Measurements from ENCODE around the gene CCBE1.
"Not testable (repeated sequence)": the region's sequence is repeated elsewhere in the genome, so short reads cannot be mapped to it uniquely, and the experiment has no call there.

CCBE1 gene

DNA sequence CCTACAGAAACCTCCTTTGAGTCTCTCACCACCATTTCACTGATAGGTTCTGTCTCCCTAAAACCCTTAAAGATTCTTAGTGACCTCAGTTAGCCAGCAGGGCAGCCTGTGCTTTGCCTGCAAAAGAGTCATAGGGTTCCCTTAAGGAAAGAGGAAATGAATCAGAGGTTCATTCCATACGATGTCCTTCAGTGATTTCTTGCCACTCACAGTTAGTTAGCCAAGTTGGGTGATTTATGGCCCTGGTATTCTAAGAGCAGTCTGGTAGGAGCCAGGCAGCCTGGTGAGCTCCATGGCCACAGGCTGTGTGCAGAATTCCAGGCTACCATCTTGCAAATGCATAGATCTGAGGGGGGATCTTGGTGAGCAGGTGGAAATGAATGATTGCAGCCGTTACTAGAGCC, 18.7 kb upstream of the CCBE1 start:
- Histone ChIP-seq H3K4me3 (ENCODE audit: low read depth, low read length) (peak overlapping the region; percentile 1; the same call in 1 of the 2 replicates), H3K79me2 (ENCODE audit: control insufficient read depth, insufficient read depth, low read length, unreplicated experiment) (no peaks in the 10 kb centered on the region), H3K4me1 (ENCODE audit: control insufficient read depth, insufficient read depth, low read length, unreplicated experiment) (peaks cover 53% of the 10 kb centered on the region), H2AFZ (ENCODE audit: low read length, unreplicated experiment) (no peak overlapping the region), H3K27me3 (ENCODE audit: insufficient read depth, low read length) (no peaks in the 10 kb centered on the region), H3K36me3 (ENCODE audit: insufficient read depth, low read length) (no peaks in the 10 kb centered on the region), H3K27ac (ENCODE audit: low read depth, low read length) (peak overlapping the region; percentile 94)

- H3K4me1 ChIP-seq (ENCODE audit: control insufficient read depth, insufficient read depth, low read length, unreplicated experiment): peaks cover 53% of the 10 kb centered on the region
- no peaks in the 10 kb centered on the region for H3K27me3 ChIP-seq (ENCODE audit: insufficient read depth, low read length)
- H3K36me3 ChIP-seq (ENCODE audit: insufficient read depth, low read length): no peaks in the 10 kb centered on the region
- peak overlapping the region; percentile 1; the same call in 1 of the 2 replicates for H3K4me3 ChIP-seq (ENCODE audit: low read depth, low read length)
- peak overlapping the region; percentile 94 for H3K27ac ChIP-seq (ENCODE audit: low read depth, low read length)
- no peaks in the 10 kb centered on the region for H3K79me2 ChIP-seq (ENCODE audit: control insufficient read depth, insufficient read depth, low read length, unreplicated experiment)
- H2AFZ ChIP-seq (ENCODE audit: low read length, unreplicated experiment): no peak overlapping the region
Measured at GRCh38 chr18:59715445-59715844, 18.2 kb upstream of the CCBE1 start.

DNA sequence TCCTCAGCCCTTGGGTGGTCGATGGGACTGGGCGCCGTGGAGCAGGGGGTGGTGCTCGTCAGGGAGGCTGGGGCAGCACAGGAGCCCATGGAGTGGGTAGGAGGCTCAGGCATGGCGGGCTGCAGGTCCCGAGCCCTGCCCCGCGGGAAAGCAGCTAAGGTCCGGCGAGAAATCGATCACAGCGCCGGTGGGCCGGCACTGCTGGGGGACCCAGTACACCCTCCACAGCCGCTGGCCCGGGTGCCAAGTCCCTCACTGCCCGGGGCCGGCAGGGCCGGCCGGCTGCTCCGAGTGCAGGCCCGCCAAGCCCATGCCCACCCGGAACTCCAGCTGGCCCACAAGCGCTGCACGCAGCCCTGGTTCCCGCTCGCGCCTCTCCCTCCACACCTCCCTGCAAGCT, 16.9 kb upstream of the CCBE1 start:
- H3K79me2 ChIP-seq (ENCODE audit: control insufficient read depth, insufficient read depth, low read length, unreplicated experiment); H2AFZ ChIP-seq (ENCODE audit: low read length, unreplicated experiment); H3K4me3 ChIP-seq (ENCODE audit: low read depth, low read length); H3K27me3 ChIP-seq (ENCODE audit: insufficient read depth, low read length); H3K36me3 ChIP-seq (ENCODE audit: insufficient read depth, low read length); H3K27ac ChIP-seq (ENCODE audit: low read depth, low read length): not testable (repeated sequence)
- H3K4me1 ChIP-seq (ENCODE audit: control insufficient read depth, insufficient read depth, low read length, unreplicated experiment): peaks cover 41% of the 10 kb centered on the region

- Histone ChIP-seq H3K79me2 (ENCODE audit: control insufficient read depth, insufficient read depth, low read length, unreplicated experiment) (no peaks in the 10 kb centered on the region), H3K27me3 (ENCODE audit: insufficient read depth, low read length) (no peaks in the 10 kb centered on the region), H2AFZ (ENCODE audit: low read length, unreplicated experiment) (no peak overlapping the region), H3K27ac (ENCODE audit: low read depth, low read length) (no peak overlapping the region), H3K36me3 (ENCODE audit: insufficient read depth, low read length) (no peaks in the 10 kb centered on the region), H3K4me1 (ENCODE audit: control insufficient read depth, insufficient read depth, low read length, unreplicated experiment) (peaks cover 23% of the 10 kb centered on the region), H3K4me3 (ENCODE audit: low read depth, low read length) (no peak overlapping the region)
Measured at GRCh38 chr18:59712311-59712710, 15.1 kb upstream of the CCBE1 start.

DNA sequence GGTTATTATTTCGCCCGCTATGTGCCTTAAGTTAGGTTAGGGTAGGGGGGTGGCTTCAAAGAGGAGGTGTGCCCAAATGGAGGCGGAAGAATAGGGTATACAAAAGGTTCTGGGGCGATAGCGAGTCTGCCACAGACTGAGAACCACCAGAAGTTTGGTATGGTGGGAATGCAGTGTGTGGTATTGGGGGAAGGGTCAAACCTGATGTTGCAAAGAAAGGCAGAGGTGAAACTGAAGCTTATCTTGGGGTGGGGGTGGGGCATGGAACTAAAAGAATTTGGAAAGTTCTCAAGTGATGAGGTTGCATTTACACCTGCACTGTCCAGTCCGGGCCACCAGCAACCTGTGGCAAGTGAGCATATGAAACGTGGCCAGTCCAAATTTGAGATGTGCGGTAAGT, 11.8 kb upstream of the CCBE1 start:
- H3K4me1 ChIP-seq (ENCODE audit: control insufficient read depth, insufficient read depth, low read length, unreplicated experiment): peaks cover 20% of the 10 kb centered on the region
- no peak overlapping the region for H2AFZ ChIP-seq (ENCODE audit: low read length, unreplicated experiment)
- H3K27ac ChIP-seq (ENCODE audit: low read depth, low read length): no peak overlapping the region
- no peaks in the 10 kb centered on the region for H3K36me3 ChIP-seq (ENCODE audit: insufficient read depth, low read length)
- no peaks in the 10 kb centered on the region for H3K79me2 ChIP-seq (ENCODE audit: control insufficient read depth, insufficient read depth, low read length, unreplicated experiment)
- no peaks in the 10 kb centered on the region for H3K27me3 ChIP-seq (ENCODE audit: insufficient read depth, low read length)
- H3K4me3 ChIP-seq (ENCODE audit: low read depth, low read length): no peak overlapping the region

DNA sequence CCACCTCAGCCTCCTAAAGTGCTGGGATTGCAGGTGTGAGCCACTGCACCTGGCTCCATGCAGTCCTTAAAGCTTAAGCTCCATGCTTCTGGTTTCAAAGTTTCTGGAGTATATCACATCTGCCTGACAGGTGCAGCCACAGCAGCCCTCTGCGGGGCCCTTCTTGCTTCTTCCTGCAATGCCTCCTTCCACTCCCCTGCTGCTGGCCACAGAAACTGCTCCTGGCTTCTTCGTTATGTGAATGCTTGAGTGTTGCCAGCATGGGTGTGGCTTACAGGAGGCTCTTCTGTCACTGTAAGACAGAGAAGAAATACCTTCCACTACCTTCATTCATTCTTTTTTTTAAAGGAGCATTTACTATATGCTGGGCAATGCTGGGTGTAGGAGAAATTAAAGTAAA, 10.1 kb upstream of the CCBE1 start:
- H3K36me3 ChIP-seq (ENCODE audit: insufficient read depth, low read length): no peaks in the 10 kb centered on the region
- no peaks in the 10 kb centered on the region for H3K79me2 ChIP-seq (ENCODE audit: control insufficient read depth, insufficient read depth, low read length, unreplicated experiment)
- H3K27ac ChIP-seq (ENCODE audit: low read depth, low read length): no peak overlapping the region
- no peak overlapping the region for H2AFZ ChIP-seq (ENCODE audit: low read length, unreplicated experiment)
- no peaks in the 10 kb centered on the region for H3K27me3 ChIP-seq (ENCODE audit: insufficient read depth, low read length)
- peaks cover 20% of the 10 kb centered on the region for H3K4me1 ChIP-seq (ENCODE audit: control insufficient read depth, insufficient read depth, low read length, unreplicated experiment)
- no peak overlapping the region for H3K4me3 ChIP-seq (ENCODE audit: low read depth, low read length)

DNA sequence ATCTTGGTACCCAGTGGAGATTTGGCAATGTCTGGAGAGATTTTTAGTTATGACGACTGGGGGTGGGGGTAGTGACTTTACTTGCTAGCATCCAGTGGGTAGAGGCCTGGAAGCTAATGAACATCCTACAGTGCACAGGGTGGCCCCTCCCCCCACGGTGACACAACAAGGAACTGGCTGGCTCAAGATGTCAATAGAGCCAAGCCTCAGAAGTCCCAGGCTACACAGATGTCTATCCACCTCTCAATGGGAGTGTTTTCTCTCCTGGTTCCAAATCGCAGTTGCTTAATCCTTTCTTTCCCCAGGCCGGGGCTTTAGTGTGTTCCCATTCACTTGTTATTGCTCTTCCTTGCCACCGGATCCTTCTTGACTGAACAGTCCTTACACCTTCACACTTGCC, 9.3 kb upstream of the CCBE1 start:
- H3K4me1 ChIP-seq (ENCODE audit: control insufficient read depth, insufficient read depth, low read length, unreplicated experiment): peaks cover 24% of the 10 kb centered on the region
- H3K27me3 ChIP-seq (ENCODE audit: insufficient read depth, low read length): no peaks in the 10 kb centered on the region
- H3K36me3 ChIP-seq (ENCODE audit: insufficient read depth, low read length): no peaks in the 10 kb centered on the region
- H3K79me2 ChIP-seq (ENCODE audit: control insufficient read depth, insufficient read depth, low read length, unreplicated experiment): no peaks in the 10 kb centered on the region
- H3K27ac ChIP-seq (ENCODE audit: low read depth, low read length): no peak overlapping the region
- H3K4me3 ChIP-seq (ENCODE audit: low read depth, low read length): no peak overlapping the region
- no peak overlapping the region for H2AFZ ChIP-seq (ENCODE audit: low read length, unreplicated experiment)

DNA sequence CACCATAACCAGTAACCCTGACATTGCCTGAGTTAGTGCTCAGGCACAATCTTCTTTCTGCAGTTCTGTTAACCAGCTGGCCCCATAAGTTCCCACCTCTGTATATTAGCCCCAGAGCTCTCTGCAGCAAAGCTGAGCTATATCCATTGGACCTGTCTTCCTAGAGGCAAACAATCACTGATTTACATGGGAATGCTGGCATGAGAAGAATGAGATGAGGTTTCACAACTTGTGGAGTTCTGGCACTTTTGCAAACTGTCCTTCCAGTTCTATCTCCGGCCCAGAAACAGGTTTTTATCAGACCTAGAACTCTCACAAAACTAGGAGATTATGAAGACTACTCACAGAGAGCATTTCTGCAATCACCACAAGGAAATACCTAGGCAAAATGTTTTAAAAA, 7.9 kb upstream of the CCBE1 start:
- H3K79me2 ChIP-seq (ENCODE audit: control insufficient read depth, insufficient read depth, low read length, unreplicated experiment): no peaks in the 10 kb centered on the region
- no peak overlapping the region for H3K27ac ChIP-seq (ENCODE audit: low read depth, low read length)
- no peaks in the 10 kb centered on the region for H3K36me3 ChIP-seq (ENCODE audit: insufficient read depth, low read length)
- H3K4me3 ChIP-seq (ENCODE audit: low read depth, low read length): no peak overlapping the region
- H2AFZ ChIP-seq (ENCODE audit: low read length, unreplicated experiment): no peak overlapping the region
- peaks cover 37% of the 10 kb centered on the region for H3K4me1 ChIP-seq (ENCODE audit: control insufficient read depth, insufficient read depth, low read length, unreplicated experiment)
- no peaks in the 10 kb centered on the region for H3K27me3 ChIP-seq (ENCODE audit: insufficient read depth, low read length)

GRCh38 chr18:59704146-59704545, 6.9 kb upstream of the CCBE1 start:
- peak overlapping the region; percentile 27; the same call in 1 of the 2 replicates for H3K27ac ChIP-seq (ENCODE audit: low read depth, low read length)
- no peaks in the 10 kb centered on the region for H3K36me3 ChIP-seq (ENCODE audit: insufficient read depth, low read length)
- H3K4me1 ChIP-seq (ENCODE audit: control insufficient read depth, insufficient read depth, low read length, unreplicated experiment): peaks cover 47% of the 10 kb centered on the region
- H3K4me3 ChIP-seq (ENCODE audit: low read depth, low read length): no peak overlapping the region
- no peaks in the 10 kb centered on the region for H3K27me3 ChIP-seq (ENCODE audit: insufficient read depth, low read length)
- H3K79me2 ChIP-seq (ENCODE audit: control insufficient read depth, insufficient read depth, low read length, unreplicated experiment): peaks cover 5% of the 10 kb centered on the region
- H2AFZ ChIP-seq (ENCODE audit: low read length, unreplicated experiment): no peak overlapping the region

GRCh38 chr18:59701272-59701671, 4.0 kb upstream of the CCBE1 start:
- Histone ChIP-seq H3K36me3 (ENCODE audit: insufficient read depth, low read length) (no peaks in the 10 kb centered on the region), H3K27me3 (ENCODE audit: insufficient read depth, low read length) (no peaks in the 10 kb centered on the region), H3K4me3 (ENCODE audit: low read depth, low read length) (0 out of 2 replicates have a peak overlapping the region, but pooled peaks have one; percentile 3), H3K4me1 (ENCODE audit: control insufficient read depth, insufficient read depth, low read length, unreplicated experiment) (peaks cover 52% of the 10 kb centered on the region), H2AFZ (ENCODE audit: low read length, unreplicated experiment) (peak overlapping the region; percentile 71), H3K27ac (ENCODE audit: low read depth, low read length) (no peak overlapping the region), H3K79me2 (ENCODE audit: control insufficient read depth, insufficient read depth, low read length, unreplicated experiment) (peaks cover 21% of the 10 kb centered on the region)

GRCh38 chr18:59700535-59700967, 3.3 kb upstream of the CCBE1 start:
- no peaks in the 10 kb centered on the region for H3K27me3 ChIP-seq (ENCODE audit: insufficient read depth, low read length)
- H3K4me3 ChIP-seq (ENCODE audit: low read depth, low read length): no peak overlapping the region
- H3K79me2 ChIP-seq (ENCODE audit: control insufficient read depth, insufficient read depth, low read length, unreplicated experiment): peaks cover 28% of the 10 kb centered on the region
- H2AFZ ChIP-seq (ENCODE audit: low read length, unreplicated experiment): peak overlapping the region; percentile 71
- H3K36me3 ChIP-seq (ENCODE audit: insufficient read depth, low read length): 0 out of 2 replicates have a peak, but pooled peaks cover under 1% of the 10 kb centered on the region
- peaks cover 52% of the 10 kb centered on the region for H3K4me1 ChIP-seq (ENCODE audit: control insufficient read depth, insufficient read depth, low read length, unreplicated experiment)
- no peak overlapping the region for H3K27ac ChIP-seq (ENCODE audit: low read depth, low read length)
